Stimulated activated naive CD8-positive, alpha-beta T cell treated with anti-CD3 and anti-CD28 coated beads, Interleukin-15, Interleukin-2, amounts not matched to agents 100 ng/mL and 50 ng/mL, for 24 hours (primary cell): ENCODE data around the gene CDK15.

Experiments used
- H3K27ac Mint-ChIP-seq: one replicate; pipeline ENCODE4 v1.8.0; 2021; ENCODE audit warnings: mild to moderate bottlenecking, mixed read lengths
- H3K27me3 Mint-ChIP-seq: one replicate; pipeline ENCODE4 v1.8.0; 2021; ENCODE audit warnings: mixed read lengths
- H3K36me3 Mint-ChIP-seq: one replicate; pipeline ENCODE4 v1.8.0; 2021; ENCODE audit warnings: low read depth, mixed read lengths
- H3K4me1 Mint-ChIP-seq: one replicate; pipeline ENCODE4 v1.8.0; 2021; ENCODE audit warnings: low read depth, mixed read lengths
- H3K4me3 Mint-ChIP-seq: one replicate; pipeline ENCODE4 v1.8.0; 2021; ENCODE audit warnings: mild to moderate bottlenecking, mixed read lengths
- H3K9me3 Mint-ChIP-seq: one replicate; pipeline ENCODE4 v1.8.0; 2021; ENCODE audit warnings: mixed read lengths

CDK15 gene

DNA sequence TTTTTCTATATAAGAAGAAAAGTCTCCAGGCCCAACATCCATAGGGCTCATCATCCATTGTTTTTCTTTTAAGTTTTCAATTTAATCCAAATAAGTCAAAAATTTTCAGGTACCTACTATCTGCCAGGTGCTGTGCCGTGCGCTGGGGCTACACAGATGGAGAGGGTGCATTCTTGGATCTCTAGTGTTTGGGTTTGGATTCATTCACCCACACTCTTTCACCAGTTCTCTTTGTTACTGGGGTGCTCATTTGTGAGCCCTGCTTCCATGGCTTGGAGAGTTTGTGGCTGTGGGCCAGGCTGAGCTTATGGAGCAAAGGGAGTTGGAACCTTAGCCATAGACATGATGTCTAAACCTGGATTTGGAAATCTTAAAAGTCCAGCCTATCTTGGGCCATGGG is 51.0 kb downstream of the CDK15 start:
- Mint-ChIP-seq H3K4me3 (no peak overlapping the region), H3K4me1 (peaks cover 15% of the 10 kb centered on the region), H3K36me3 (no peaks in the 10 kb centered on the region), H3K27ac (no peak overlapping the region), H3K27me3 (peaks cover 24% of the 10 kb centered on the region), H3K9me3 (no peaks in the 10 kb centered on the region)

DNA sequence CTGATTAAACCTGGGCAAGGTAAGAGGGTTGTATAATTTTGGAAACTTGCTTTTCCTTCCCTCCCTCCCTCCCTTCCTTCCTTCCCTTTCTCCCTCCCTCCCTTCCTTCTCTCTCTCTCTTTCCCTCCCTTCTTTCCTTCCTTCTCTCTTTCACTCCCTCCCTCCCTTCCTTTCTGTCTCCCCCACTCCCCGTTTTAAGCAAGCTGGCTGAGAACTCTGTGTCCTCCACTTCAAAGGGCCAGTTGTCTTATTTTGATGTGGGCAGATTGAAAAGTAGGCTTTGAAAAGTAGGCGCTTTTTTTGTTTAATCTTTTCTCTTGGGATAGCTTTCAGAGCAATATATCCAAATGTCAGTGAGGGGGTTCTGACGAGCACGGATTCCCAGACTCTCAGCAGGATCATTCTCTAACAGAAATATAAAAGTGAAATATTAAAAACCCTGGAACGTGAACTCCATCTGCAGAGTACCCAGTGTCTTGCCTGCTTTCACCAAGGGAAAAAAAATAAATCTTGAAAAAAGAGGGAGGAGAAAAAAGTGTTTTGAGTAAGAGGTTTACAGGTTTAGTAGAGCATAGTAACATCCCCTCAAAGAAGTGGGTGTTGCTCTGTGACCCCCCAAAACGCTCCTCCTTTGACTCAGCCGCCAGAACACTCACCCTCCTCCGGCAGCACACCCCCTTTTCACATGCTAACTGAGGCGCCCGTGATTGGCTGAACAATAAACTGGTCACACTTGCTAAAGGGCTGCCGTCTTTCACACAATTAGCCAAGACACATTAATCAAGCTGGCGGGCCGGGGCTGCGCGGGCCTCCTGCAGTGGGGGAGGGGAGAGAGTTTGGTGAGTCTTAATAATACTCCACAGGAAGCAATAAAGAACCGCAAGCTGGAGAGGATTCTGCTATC is 52.2 kb downstream of the CDK15 start:
- H3K9me3 Mint-ChIP-seq, result no peaks in the 10 kb centered on the region
- peaks cover 15% of the 10 kb centered on the region for H3K4me1 Mint-ChIP-seq
- H3K36me3 Mint-ChIP-seq, result no peaks in the 10 kb centered on the region
- peaks cover 27% of the 10 kb centered on the region for H3K27me3 Mint-ChIP-seq
- no peak overlapping the region for H3K27ac Mint-ChIP-seq
- peak overlapping the region; percentile 38 for H3K4me3 Mint-ChIP-seq

DNA sequence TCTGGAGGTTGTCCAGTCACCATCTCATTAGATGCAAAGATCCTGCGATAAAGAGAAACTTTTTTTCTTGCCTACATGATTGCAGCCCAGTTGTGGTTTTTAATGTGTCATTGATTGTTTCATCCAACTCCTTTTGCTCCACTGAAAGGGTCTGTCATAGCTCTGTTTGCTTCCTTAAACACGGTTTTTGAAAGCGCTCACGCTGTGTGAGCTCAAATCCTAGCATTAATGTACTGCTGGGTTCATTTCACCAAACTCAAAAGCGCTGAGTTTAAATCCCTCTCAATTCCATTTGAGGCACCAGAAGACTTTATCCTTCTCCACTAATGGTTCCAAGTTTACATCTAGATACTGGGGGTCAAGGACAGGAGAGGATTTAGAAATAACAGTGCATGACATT is 53.6 kb downstream of the CDK15 start:
- Mint-ChIP-seq H3K27me3 (peaks cover 32% of the 10 kb centered on the region), H3K4me1 (peaks cover 15% of the 10 kb centered on the region), H3K4me3 (no peak overlapping the region), H3K9me3 (no peaks in the 10 kb centered on the region), H3K27ac (no peak overlapping the region), H3K36me3 (no peaks in the 10 kb centered on the region)

DNA sequence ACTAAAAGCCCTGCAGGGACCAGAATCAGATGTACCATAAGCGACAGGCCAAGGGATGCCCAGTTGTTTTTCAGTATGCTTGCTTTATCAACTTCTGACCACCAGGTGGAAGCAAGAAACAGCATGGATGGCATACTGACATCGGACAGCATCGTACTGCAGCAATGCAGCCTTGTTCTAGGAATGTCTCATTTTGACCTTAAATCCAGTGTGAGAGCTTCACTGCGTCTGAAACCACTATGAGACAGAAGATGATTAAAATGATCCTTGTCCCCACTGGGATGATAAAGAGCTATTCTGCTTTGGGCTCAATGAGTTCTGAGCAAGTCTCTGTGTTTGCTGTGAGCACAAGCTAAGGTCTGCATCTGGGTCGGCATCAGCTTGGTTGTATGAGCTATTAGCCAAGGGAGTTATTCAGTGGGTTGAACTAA is 54.3 kb downstream of the CDK15 start:
- Mint-ChIP-seq H3K9me3 (no peaks in the 10 kb centered on the region), H3K4me1 (peaks cover 15% of the 10 kb centered on the region), H3K27ac (no peak overlapping the region), H3K4me3 (no peak overlapping the region), H3K36me3 (no peaks in the 10 kb centered on the region), H3K27me3 (peaks cover 35% of the 10 kb centered on the region)

DNA sequence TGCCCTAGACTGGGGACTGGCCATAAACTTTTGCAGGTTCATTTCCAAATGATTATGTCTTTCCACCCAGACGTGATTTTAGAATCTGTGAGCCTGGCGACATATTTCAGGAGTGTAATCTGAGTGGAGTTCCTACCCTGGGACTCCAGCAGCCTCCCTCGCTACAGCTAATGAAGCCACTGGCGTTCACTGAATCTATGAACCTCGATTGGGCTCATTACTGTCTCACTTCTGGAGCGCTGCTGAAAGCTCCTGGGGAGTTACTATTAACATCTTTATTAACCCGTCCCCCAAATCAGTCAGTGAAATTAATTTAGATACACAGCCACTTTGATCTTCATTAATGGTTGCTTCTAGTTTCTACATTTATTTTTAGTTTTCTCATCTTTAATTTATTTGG is 56.5 kb downstream of the CDK15 start:
- Mint-ChIP-seq H3K36me3 (no peaks in the 10 kb centered on the region), H3K9me3 (no peaks in the 10 kb centered on the region), H3K27ac (no peak overlapping the region), H3K4me1 (peaks cover 15% of the 10 kb centered on the region), H3K4me3 (no peak overlapping the region), H3K27me3 (peaks cover 34% of the 10 kb centered on the region)

DNA sequence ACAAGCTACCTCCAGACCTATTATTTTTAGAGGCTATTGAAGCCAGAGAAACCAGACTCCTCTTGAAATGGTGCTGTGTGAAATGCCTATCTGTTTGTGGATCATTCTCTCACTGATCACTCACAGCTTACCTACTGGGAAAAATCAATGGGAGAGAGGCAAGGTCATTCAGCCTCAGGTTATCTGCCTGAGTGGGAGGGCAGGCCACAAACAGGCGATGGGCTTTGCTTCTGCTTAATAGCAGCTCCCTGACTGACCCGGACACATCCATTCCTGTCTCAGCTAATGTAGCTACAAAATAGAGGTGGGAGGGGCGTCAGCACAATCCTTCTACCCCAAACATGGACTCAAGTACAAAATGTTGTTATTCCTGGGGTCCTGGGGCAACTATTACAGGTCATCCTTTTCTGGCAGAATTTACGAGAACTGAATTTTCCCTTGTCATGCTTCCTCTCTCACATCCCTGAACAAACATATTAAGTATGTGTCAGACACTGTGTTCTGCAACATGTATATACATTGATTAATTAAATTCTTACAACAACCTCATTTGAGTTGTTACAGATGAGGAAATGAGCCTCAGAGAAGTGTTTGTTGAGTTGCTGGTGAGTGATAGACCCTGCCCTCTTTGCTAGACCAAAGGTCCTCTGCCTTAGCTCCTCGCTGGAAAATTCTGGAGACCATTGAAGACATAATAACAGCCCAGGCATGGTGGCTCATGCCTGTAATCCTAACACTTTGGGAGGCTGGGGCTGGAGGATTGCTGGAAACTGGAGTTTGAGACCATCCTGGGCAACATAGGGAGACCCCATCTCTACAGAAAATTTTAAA is 60.5 kb downstream of the CDK15 start:
- Mint-ChIP-seq H3K36me3 (no peaks in the 10 kb centered on the region), H3K4me1 (no peaks in the 10 kb centered on the region), H3K27me3 (peaks cover 14% of the 10 kb centered on the region), H3K9me3 (no peaks in the 10 kb centered on the region), H3K27ac (no peak overlapping the region), H3K4me3 (no peak overlapping the region)

DNA sequence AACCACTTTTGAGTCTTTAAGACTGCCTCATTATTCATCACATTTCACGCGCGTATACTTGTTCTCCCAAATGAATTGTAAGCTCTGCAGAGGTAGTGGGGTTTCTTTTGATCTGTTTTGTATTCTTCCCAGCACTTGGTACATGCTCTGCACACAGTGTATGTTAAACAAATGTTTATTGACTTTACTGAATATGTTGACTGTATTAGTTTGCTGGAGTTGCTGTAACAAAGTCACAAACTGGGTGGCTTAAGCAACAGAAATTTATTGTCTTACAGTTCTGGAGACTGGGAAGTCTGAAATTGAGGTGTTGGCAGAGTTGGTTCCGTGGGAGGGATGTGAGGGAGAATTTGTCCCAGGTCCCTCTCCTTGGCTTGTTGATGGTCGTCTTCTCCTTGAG is 65.1 kb downstream of the CDK15 start:
- Mint-ChIP-seq H3K27me3 (peaks cover 5% of the 10 kb centered on the region), H3K4me3 (no peak overlapping the region), H3K27ac (no peak overlapping the region), H3K4me1 (no peaks in the 10 kb centered on the region), H3K36me3 (no peaks in the 10 kb centered on the region), H3K9me3 (no peaks in the 10 kb centered on the region)

DNA sequence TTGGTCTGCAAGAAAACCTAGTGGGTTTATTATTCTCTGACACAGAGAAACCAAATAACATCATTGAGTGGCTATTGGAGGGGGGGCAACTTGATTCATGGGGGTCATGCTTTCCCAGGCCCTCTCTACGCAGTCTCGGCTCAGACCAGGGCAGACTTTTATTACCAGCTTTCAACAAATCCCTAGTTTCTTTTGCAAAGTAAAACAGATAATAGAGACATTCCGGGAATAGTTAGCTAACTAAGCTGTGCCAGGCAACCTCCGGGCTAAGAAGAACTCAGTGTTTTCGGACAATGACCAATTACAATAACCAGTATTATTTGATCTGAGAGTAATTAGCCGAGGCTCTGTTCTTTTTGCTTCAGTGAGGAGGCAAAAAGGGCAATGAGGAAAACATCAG is 66.3 kb downstream of the CDK15 start:
- Mint-ChIP-seq H3K4me1 (no peaks in the 10 kb centered on the region), H3K9me3 (no peaks in the 10 kb centered on the region), H3K36me3 (no peaks in the 10 kb centered on the region), H3K4me3 (no peak overlapping the region), H3K27ac (no peak overlapping the region), H3K27me3 (peaks cover 4% of the 10 kb centered on the region)

DNA sequence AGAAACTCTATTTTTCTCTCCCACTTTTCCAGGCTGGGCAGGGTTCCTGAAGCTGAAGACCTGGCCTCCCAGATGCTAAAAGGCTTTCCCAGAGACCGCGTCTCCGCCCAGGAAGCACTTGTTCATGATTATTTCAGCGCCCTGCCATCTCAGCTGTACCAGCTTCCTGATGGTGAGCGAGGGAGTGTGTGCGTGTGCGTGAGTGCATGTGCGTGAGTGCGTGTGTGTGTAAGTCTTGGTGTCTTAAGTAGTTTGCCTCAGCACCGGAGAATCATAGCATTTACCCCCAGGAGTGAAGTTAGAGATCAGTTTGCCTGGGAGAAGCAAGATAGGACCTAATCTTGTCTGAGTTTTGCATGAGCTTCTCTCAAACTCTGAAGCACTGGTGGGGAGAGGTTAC is 73.7 kb downstream of the CDK15 start:
- H3K27ac Mint-ChIP-seq, result no peak overlapping the region
- H3K4me1 Mint-ChIP-seq, result peaks cover 12% of the 10 kb centered on the region

DNA sequence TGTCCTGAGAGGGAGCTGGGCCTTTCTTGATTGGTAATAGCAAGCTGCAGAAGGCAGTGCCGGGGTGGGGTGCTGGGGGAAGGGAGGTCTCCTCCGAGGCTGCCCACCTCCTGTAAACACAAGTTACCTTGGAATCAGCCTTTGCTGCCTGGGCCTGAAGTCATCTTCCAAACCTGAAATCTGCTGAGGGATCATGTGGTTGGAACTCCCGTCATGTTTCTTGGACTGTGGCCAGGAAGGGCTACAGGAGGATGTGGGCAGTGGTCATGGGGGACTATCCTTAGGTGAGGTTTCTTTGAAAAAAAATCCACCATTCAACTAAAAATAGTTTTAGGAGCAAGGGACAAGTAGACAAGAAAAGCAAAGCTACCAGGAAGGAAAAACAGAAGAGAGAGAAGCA is 74.2 kb downstream of the CDK15 start:
- Mint-ChIP-seq H3K36me3 (no peaks in the 10 kb centered on the region), H3K27me3 (peaks cover 48% of the 10 kb centered on the region), H3K4me1 (peaks cover 12% of the 10 kb centered on the region), H3K27ac (no peak overlapping the region), H3K9me3 (no peaks in the 10 kb centered on the region), H3K4me3 (no peak overlapping the region)

More for the DNA sequence above, 73.7 kb downstream of the CDK15 start:
- H3K4me3 Mint-ChIP-seq, result no peak overlapping the region
- no peaks in the 10 kb centered on the region for H3K36me3 Mint-ChIP-seq
- H3K27me3 Mint-ChIP-seq, result peaks cover 43% of the 10 kb centered on the region
- no peaks in the 10 kb centered on the region for H3K9me3 Mint-ChIP-seq

DNA sequence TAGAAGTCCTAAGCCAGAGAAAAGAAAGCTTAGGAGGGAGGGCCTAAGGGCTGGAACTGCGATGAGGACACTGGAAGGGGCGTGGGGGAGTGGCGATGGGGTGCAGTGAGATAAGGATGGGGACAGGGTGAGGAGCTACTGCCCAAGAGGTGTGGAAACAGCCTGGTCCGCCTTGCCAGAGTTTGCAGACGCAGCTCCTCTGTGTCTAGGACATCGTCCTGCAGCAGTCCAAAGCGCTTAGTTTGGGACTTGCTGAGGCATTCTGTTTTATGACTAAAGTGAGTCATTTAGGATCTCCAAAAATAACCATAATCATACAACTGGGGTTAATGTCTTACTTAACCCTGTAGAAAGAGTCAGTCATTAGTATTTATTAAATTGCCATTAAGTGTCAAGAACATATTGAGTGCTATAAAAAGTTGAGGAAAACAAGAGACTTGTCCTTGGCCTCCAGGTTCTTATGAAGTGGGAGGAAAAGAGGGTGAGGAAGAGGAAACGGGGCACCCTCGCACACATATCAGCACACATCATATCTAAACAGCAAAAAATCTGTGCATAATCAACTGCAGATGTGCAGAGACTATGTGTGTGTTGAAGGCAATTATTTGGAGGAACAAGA is 74.8 kb downstream of the CDK15 start:
- Mint-ChIP-seq H3K9me3 (no peaks in the 10 kb centered on the region), H3K4me3 (no peak overlapping the region), H3K27me3 (peaks cover 51% of the 10 kb centered on the region), H3K27ac (no peak overlapping the region), H3K36me3 (no peaks in the 10 kb centered on the region), H3K4me1 (peaks cover 12% of the 10 kb centered on the region)

DNA sequence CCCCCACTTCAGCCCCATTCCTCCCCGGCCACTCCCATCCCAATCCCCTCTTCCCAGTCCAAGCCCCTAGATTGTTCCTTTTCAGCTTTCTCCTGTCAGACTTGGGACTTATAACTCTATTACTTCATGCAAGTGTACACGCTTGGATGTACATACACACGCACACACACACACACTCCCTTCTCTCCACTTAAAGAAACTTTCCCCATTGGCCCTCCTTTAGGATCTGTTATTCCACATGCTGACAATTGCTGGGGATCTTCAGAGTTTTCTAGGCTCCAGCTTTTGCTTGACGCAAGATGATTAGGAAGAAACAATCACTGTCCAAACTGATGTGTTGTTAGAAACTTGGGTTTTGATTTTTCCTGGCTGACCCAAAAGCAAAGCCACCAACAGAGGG is 75.4 kb downstream of the CDK15 start:
- Mint-ChIP-seq H3K27ac (no peak overlapping the region), H3K9me3 (no peaks in the 10 kb centered on the region), H3K36me3 (no peaks in the 10 kb centered on the region), H3K4me3 (peak overlapping the region; percentile 4), H3K27me3 (peaks cover 54% of the 10 kb centered on the region), H3K4me1 (peaks cover 12% of the 10 kb centered on the region)

DNA sequence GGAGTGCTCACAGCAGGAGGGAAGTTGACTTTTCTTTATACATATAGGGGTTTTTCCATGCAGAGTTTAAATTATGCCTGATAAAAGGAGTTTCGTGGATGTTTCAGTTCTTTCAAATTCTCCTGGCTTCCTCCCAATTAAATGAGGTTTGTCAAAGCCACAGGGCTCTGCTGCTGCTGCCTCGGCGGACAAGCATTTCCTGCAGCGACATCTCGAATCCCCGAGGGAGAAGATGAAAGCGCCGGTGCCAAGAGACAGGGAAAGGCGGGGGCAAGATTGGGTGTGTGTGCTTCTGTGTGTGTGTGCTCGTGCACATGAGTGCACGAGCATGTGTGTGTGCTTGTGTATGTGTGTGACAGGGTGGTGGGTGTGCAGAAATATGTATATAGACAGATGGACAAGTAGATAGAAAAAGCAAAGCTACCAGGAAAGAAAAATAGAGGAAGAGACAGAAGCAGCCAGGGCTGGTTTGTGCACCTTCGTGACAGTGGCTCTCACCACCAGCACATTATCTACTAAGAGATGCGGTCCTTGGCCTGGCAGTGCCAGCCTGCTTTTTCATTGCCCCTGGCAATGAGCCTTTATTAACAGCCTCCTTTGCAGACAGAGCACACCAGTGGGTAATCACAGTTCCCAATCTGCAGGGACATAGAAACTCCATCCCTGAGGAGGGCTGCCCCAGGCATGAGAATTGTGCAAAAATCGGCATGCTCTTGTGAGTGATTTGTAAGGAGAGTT is 76.2 kb downstream of the CDK15 start:
- no peaks in the 10 kb centered on the region for H3K36me3 Mint-ChIP-seq
- no peak overlapping the region for H3K27ac Mint-ChIP-seq
- peaks cover 61% of the 10 kb centered on the region for H3K27me3 Mint-ChIP-seq
- H3K4me3 Mint-ChIP-seq, result peak overlapping the region; percentile 4
- peaks cover 12% of the 10 kb centered on the region for H3K4me1 Mint-ChIP-seq
- no peaks in the 10 kb centered on the region for H3K9me3 Mint-ChIP-seq

DNA sequence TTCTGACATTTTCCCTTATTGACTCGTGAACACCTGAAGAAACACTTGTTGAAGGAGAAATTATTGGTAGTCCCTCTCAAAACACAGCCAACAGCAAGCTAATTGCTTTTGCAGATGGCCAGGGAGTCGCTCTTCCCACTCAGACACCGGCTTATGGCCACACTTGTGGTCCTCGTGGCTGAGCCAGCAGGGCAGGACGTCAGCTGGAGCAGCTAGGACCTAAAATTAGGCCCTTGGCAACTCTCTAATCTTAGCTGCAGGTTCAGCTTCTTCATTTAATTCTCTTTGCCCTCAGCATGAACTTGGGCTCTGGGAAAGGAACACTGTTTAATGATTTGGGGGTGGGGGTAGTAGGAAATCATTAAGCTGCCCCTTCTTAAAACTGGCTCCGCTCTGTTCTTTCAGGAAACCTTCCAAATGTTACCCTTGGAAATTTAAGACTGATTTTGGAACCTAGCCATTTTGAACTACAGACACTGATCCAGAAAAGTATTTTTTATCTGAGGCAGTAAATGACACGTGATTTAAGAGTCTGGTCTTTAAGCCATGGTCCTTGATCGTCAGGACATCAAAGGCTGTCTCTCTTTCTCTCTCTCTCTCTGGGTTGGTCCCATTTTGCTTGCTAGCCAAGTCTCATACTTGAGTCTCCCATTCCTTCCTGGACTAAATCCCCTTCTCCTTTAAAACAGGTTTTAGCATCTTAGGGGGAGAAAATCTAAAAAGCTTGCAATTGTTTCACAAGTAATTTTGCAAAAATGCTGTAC is 77.5 kb downstream of the CDK15 start:
- H3K36me3 Mint-ChIP-seq, result no peaks in the 10 kb centered on the region
- no peak overlapping the region for H3K4me3 Mint-ChIP-seq
- no peaks in the 10 kb centered on the region for H3K9me3 Mint-ChIP-seq
- H3K4me1 Mint-ChIP-seq, result peaks cover 12% of the 10 kb centered on the region
- H3K27me3 Mint-ChIP-seq, result peaks cover 73% of the 10 kb centered on the region
- H3K27ac Mint-ChIP-seq, result no peak overlapping the region
